Hematopoietic multipotent progenitor cell treated with erythropoietin and hydrocortisone succinate and interleukin-3 and kit ligand, for 8 days (in vitro differentiated cells): ENCODE measurements around the gene CHRNG.

Source experiments
- DNase-seq: peaks from one replicate; pipeline ENCODE4 v3.0.0-alpha.2; 2015

The CHRNG gene, protein sequence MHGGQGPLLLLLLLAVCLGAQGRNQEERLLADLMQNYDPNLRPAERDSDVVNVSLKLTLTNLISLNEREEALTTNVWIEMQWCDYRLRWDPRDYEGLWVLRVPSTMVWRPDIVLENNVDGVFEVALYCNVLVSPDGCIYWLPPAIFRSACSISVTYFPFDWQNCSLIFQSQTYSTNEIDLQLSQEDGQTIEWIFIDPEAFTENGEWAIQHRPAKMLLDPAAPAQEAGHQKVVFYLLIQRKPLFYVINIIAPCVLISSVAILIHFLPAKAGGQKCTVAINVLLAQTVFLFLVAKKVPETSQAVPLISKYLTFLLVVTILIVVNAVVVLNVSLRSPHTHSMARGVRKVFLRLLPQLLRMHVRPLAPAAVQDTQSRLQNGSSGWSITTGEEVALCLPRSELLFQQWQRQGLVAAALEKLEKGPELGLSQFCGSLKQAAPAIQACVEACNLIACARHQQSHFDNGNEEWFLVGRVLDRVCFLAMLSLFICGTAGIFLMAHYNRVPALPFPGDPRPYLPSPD

DNA sequence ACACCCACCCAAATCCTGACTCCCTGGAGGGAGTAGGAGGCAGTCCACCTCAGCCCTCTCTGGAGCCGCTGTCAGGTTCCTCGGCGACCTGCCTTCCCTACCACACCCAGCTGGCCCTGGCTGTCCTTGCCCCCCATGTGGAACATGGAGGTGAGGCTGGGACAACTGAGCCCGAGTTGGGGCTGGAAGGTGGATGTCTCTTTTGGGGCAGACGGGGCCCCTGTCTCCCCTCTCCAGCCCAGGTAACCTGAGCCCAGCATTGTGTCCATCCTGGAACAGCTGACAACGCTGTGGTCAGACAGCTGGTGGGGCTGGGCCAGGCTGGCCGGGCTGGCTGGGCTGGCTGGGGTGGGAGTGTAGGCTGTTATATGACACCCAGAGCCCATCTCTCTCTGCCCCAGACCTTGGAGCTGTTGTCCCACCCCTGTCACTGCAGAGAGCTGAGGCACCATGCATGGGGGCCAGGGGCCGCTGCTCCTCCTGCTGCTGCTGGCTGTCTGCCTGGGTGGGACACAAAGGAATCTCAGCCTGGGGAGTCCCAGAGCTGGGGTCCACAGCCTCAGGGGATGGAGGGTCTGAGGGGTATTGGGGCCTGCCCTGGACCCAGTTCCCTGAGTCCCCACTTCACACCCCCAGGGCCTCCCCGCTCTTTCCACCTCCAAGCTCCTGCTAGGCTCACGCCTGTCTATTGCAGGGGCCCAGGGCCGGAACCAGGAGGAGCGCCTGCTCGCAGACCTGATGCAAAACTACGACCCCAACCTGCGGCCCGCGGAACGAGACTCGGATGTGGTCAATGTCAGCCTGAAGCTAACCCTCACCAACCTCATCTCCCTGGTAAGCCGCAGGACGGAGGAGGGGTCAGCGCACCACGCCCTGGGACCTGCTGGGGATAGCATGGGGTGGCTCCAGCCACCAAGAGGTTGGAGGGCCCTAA, at the start of gene CHRNG:
Gene CHRNG (plus strand): TSS at position 395 of the 934 bp plus-strand sequence. CDS start 56 bp downstream, at position 451.
- no peak for DNase-seq

DNA sequence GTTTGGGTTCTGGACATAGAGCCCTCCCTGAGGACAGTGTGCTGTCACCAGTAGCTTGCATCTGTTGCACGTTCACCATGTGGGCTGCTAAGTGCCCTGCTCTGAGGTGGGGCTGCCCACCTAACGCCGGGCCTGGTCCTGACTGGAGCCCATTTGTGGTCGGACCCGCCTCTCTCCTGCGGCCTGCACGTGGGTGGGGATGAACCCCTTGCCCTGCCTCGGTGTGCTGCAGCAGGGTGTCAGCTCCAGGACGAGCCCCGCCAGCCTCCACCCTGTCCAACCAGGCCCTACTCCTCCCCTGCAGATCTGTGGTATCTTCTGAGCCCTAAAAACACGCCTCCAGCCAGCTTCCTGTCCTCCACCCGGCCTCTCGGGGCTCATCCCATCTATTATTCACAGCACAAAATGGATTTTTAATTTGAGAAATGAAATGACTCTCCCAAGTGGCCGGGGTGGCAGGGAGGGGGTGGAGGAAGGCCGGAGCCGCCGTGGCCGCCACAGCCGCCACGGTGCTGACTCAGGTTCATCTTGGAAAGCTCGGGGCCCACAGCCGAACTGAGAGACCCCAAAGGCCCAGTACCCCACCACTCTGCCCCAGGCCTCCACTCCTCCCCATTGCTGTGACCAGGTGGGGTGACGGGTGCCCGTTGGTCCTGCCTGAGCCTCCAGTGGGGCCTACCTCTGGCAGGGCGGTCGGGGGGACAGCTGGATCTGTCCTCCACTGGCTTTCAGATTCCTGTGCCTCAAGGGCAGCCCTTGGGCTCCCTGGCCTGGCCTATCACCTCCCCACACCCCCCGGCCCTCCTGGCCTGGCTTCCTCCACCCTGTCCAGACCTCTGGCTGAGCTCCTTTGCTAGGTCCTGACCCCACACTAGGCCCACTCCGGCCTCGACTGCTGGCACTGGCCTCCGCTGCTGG, 49.0 kb upstream of the CHRNG start:
- DNase-seq: no peak

DNA sequence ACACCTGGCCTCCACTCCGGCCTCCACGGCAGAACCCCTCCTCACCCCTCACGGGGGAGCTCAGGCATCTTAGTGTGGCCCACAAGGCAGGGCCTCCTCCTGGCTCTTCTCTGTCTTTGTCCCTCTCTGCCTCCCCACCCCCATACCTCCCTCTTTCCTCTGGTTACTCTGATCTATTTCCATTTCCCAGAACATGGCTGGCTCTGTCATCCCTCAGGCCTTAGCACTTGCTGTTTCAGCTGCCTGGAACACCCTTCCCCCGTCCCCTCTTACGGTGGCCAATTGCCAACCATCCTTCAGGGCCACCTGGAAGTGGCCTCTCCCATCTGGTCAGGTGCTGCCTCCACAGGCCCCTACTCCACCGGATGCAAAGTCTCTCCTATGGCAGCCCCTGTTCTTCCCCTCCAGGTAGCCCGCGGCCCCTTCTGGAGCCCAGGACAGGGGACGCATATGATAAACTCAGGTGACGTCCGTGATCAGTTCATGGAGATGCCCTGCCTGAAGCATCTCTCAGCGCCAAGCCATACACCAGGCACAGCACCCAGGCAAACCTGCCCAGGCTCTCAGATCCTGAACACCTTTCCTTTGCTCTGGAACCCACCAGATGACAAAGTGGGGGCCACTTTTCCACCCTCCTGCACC, 48.2 kb upstream of the CHRNG start:
- DNase-seq: no peak

DNA sequence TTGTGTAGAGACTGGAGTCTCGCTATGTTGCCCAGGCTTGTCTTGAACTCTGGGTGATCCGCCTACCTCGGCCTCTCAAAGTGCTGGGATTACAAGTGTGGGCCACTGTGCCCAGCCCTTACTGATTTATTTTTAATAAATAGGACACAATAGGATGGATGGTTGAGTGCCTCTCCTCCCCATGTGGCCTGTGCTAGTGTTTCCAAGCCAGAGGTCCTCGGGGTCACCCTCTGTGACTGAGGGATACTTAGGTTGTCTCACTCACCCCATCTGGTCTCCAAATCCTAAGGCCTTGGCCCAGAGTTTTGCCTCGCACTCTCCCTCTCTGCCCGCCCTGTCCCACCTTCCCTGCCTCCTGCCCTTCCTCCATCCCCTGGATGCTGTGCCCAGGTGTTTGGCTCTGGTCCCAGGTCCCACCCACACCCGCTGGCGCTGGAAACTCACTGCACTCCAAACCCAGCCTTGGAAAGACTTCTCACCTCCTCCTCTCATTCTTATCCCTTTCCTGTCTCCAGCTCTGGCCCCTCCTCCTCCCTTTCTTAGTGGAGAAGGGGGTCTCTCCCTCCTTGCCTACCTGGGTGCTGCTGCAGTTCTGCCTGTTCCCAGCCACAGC, 47.1 kb upstream of the CHRNG start:
- DNase-seq: no peak

DNA sequence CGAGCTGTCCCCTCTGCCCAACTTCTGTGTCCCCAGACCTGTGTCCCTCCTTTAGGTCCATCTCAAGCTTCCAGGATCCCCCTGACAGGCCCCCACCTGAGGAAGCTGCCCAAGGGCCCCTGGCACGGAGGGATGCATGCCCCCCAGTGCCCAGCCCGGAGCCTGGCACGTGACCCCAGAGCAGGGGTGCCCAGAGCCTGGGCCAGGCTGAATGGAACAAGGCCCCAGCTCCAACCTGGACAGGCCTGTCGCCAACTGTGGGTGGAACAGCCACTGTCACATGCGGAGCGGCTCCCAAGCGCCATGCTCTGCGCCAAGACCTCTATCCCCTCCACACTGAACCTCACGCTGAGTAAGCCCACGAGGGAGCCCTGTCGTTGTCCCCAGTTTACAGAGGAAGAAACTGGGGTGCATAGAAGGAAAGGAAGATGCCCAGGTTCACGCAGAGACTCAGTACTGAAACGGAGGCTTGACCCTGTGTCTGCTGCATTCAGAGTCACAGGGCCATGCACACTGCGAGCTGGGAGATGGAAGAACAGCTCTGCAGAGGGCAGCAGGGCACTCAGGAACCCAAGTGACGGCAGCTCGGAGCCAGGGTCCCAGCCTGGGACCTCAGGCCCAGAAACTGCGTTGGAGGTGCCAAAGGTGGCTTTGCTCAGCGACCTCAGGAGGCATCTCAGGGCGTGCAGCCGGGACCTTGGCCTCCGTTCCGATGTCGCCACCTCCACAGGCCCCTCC, 46.4 kb upstream of the CHRNG start:
- no peak for DNase-seq

DNA sequence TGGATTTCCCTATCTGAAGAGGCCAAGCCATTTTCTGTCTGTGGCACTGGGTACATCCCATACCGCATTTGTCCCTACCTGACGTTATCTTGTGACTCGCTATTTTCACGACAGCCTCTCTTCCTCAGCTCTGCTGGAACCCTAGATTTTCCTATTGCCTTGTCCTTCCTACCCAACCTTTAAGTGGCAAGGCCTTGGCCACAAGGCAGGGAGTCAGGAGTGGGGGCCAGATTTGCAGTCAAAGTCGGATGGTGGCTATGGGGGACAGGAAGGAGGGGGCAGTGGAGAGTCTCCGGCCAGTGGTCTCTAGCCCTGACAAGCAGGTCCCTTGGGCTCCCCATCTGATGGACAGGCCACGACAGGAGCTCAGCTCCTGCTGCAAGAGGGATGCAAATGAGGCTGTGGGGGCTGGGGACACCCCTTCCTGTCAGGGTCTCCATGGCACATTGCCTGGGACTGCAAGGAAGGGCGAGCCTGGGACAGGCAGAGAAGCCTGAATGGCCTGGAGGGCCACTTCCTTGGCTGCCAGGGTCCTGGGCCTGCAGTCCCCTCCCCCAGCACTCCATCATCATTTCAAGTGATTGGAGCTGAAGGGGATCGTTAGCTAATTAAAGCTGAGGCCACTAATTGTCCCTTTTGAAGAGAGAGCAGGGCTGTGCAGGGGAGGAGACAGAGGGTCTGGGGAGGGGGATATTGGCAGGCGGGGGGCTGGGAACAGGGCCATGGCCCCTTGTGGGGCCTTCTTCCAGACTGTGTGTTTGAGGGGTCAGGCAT, 45.6 kb upstream of the CHRNG start:
- no peak for DNase-seq

DNA sequence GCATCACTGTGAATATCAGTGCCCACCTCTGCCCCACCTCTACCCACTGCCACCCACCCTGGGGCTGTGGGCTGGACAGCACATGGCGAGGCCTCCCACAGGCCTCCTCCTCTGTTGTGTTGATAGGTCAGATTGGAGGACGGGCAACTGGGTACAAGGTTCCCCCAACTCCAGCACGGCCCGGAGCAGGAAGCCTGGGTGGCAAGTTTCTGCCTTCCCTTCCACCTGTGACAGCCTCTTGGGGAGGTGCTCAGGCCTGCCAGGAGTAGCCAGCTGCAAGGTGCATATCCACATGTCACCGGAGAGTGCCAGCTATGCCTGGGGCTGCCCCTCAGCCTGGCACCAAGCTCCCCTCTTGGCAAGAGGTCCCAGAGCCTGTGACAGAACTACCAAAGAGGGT, 45.0 kb upstream of the CHRNG start:
- DNase-seq: no peak

DNA sequence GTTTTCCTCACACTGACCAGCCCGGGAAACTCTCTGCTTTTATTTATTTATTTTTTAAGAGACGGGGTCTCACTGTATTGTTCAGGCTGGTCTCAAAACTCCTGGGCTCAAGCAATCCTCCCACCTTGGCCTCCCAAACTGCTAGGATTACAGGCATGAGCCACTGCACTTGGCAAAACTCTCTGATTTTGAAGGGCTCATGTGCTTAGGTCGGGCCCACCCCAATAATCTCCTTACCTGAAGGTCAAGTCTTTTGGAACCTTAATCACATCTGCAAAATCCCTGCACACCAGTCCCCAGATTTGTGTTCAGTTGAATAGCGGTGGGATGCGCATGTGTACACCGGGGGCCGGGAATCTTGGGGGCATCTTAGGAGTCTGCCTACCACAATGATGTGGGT, 44.2 kb upstream of the CHRNG start:
- DNase-seq: no peak

DNA sequence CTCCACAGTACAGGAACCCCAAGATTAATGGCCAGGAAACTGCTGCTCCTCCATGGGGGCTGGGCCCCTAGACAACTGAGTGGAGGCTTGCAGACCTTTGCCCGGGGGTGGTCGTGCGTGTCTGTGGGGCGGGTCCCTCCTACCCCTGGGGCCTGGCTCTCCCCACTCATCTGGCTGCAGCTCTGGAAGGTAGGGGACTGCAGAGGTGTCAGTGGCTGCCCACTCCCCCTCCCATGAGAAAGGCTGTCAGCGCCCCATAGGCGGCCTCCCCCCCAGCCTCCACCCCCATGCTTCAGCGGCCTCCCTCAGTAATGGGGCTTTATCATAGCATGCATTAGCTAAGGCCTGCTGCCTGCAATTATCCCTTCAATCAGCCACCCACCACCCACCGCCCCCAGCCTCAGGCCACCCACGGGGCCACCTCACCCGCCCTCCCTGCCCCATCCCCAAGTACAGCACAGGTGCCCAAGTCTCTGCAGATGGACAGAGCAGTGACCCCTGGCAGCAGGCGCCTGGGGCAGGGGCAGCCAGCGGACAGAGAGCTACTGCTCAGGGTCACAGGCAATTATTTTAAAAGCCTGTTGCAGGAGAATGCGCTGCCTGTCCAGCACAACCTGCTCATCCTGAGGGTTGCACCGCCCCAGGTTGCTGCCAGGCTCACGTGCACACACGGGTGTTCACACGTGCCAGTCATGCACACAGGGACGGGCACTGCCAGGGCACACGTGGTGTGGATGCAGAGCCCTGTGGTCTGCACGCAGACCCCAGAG, 42.8 kb upstream of the CHRNG start:
- no peak for DNase-seq

DNA sequence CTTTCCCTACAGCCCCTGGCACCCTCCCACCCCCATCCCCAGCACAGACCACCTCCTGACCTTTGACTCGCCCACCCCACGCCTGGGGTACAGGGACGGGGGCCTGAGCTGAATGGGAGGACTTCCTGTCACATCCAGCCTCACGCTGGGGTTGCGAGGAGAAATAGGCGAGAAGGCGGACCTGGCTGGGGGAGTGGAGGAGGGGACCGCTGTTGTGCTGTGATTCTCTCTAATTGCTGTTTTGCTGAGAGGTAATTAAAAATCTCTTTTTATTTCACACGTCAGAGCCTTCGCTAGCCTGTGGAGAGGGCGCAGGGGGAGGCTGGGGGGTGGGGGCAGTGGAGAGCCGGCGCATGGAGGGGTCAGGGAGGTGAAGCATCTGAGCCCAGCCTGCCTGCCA, 42.1 kb upstream of the CHRNG start:
- DNase-seq: no peak

DNA sequence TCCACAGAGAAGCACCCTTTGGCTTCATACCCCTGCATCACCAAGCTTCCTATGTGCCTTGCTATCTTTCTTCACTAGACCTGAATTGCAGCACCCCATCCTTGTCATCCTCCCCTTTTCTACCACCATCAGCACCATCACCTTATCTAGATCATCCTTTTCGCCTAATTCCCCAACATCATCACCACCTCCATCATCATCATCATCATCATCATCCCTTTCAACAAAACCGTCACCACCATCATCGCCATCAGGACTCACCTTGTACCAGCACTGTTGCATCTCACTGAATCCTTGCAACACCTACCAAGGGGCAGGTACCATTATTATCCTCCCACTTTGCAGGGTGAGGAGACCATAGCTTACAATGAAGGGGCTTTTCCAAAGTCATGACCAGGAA, 41.0 kb upstream of the CHRNG start:
- no peak for DNase-seq

DNA sequence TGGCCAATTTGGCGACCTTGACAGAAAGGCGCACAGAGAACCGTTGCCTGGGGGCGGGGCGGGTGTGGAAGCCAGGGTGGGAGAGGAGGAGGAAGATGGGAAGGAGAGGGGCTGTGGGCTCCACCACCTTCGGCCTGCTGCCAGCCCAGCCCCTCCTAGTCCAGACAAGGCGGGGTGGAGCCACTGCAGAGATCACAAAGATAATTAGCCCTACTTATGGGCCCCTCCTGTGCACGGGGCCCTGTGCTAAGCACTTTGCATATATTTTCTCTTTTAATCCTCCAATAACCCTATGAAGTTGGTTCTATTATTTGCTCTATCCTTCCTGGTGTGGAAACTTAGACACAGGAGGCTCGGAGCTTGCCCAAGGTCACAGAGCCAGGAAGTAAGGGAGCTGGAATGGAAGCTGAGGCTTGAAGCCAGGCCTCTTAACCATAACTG, 38.1 kb upstream of the CHRNG start:
- DNase-seq: no peak

DNA sequence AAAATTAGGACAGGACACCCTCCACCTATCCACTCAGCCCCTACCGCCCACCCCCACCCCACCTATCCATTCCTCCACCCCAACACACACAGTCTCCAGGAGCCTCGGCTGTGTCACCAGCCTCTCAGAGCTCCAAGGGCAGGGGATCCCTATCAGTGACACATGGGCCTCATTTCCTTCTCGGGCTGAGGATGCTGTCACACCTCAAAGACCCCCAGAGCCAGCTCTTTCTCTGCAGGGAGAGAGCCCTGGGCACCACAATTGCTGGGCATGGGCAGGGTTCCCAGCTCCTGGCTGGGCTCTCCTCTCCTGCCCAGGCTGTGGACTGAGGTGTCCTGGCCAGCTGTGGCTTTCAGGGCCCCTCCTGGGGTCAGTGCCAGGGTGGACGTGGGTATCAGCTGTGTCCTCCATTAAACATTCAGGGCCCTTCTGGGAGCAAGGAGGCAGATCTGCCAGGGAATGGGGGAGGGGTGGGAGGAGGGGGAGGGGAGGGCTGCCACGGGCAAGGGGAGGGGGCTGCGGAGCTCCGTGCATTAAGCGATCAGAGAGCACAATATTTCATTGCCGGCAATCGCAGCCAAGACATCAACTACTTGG, 37.6 kb upstream of the CHRNG start:
- no peak for DNase-seq

DNA sequence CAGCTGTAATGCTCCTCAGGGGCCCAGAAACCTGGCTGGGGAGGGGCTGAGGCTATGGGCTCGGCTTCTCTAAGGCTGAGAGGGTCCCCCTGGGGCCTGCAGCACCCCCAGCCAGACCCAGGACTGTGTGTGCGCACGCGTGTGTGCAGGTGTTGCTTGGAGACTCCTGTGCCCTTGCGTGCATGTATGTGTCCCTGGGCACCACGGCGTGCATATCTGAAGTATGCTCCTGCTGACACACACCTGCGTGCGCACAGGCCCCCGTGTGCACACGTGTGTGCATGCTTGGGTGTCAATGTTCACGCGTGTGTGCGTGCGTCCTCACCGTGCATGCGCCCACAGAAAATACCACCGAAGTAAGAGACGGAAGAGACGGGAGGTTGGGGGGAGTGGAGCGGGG, 37.0 kb upstream of the CHRNG start:
- DNase-seq: no peak

DNA sequence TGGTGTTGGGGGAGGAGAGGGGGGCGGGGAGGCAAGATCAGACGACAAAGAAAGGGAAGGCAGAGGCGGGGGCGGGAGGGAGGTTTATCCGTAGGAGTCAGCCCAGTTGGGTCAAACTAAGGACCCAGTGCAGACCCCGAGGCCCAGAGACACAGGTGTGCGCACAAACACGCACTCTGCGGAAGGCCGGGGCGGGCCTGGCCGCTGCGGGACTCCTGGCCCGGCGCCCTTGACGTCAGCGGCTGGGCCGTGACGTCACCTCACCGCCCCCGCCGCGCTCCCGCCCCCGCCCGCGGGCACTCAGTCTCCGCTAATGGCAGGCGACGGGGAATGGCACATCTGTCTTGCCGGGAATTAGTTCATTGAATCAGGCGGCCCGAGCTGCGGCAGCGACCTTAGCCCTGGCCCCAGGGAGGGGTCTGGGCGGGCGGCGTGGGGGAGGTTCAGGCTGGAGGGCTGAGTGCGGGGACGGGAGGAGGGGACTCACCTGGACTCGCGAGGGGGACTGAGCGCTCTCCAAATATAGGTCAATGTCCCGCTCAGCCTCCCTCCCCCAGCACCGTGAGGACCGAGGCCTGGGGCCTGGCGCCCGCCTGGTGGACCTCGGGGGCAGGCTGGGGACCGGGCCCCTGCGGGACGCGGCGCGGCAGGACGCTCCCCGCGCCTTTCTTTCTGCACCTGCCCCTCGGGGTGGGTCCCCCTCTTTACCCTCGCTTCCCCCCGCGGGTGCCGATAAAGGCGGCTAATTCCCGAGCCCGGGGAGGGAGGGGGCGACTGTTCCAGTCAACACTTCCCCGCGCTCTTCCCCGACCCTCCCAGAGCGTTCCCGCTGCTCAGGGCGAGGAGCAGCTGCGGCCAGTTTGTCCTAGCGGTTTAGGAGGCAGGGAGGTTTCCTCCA, 36.3 kb upstream of the CHRNG start:
- DNase-seq: no peak

DNA sequence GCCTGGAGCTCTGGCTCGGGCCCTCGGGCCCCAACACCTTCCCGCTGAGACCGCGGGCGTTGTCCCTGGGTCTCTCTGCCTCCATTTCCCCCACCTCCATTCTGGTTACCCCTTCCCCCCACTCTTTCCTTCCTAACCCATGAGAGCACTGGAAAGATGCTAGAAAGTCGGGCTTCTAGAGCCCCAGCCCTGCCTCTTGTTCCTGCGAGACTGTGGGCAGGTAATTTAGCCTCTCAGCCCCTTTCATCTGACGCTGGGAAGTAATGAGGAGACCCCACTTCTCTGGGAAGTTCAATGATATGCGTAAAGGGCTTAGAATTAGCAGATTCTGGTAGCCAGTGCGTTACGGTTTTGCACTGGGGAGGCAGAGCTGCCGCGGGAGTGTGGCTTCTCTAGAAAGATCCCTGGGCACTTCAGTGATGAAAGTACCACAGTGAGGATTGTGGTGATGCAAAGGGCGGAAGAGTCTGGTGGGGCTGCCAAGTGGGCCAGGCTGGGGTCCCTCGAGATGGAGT, 35.6 kb upstream of the CHRNG start:
- no peak for DNase-seq

DNA sequence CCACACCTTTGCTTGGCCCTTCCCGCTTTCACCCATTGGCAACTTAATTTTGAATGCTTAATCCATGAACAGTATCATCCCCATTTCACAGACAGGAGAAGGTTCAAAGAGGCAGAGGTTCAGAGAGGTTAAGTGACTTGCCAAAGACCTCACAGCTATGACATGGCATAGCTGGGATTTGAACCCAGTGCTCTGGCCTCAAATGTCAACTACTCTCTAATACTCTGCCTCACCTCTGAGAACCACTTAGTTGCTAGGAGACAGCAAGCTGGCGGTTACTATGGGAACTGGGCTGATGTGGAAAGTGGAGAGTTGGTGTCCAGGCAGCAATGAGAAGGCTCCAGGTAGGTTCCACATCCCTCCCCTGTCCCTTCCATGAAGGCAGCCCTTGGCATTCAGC, 35.1 kb upstream of the CHRNG start:
- no peak for DNase-seq

DNA sequence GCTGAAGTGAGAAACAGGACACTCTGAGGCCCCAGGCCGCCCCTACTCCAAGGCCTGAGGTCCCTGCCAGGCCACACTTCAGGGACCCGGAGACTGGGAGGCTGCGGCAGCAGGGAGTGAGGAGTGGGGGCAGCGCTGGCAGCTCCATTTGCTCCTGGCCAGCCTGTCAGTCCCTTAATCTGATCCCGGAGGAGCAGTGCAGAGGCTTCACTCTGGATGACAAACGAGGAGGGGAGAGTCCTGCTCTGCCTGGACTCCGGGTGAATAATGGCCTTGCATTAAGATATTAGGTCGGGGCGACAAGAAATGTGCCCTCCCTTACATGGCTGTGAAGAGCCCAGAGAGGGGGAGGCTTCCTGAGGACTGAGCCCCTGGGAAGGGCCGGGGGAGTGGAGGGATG, 33.6 kb upstream of the CHRNG start:
- DNase-seq: no peak
